Neuronal stem cell (in vitro differentiated cells): Measurements from ENCODE around the gene SYT13.

ENCODE experiments used
- DNase-seq: peaks from one replicate; pipeline ENCODE4 v3.0.0-alpha.2; 2013; ENCODE audit warnings: low spot score
- H2AFZ ChIP-seq: one replicate; pipeline ENCODE4 v1.6.1; 2013; ENCODE audit warnings: mild to moderate bottlenecking, low read length, inconsistent platforms
- H2AK5ac ChIP-seq: 2 replicates; pipeline ENCODE4 v1.6.1; 2013; ENCODE audit warnings: low read depth, mild to moderate bottlenecking, inconsistent platforms, low read length, moderate library complexity, mixed read lengths
- H2BK120ac ChIP-seq: 2 replicates; pipeline ENCODE4 v1.6.1; 2013; ENCODE audit warnings: low read depth, mild to moderate bottlenecking, inconsistent platforms, low read length, moderate library complexity, mixed read lengths
- H2BK12ac ChIP-seq: one replicate; pipeline ENCODE4 v1.6.1; 2013; ENCODE audit warnings: low read length, inconsistent platforms
- H2BK15ac ChIP-seq: 2 replicates; pipeline ENCODE4 v1.6.1; 2013; ENCODE audit warnings: mild to moderate bottlenecking, low read length, inconsistent platforms, mixed read lengths
- H2BK5ac ChIP-seq: one replicate; pipeline ENCODE4 v1.6.1; 2013; ENCODE audit warnings: inconsistent platforms, mild to moderate bottlenecking, low read length, moderate library complexity
- H3K14ac ChIP-seq: one replicate; pipeline ENCODE4 v1.6.1; 2013; ENCODE audit warnings: low read length, inconsistent platforms
- H3K18ac ChIP-seq: 2 replicates; pipeline ENCODE4 v1.6.1; 2013; ENCODE audit warnings: low read length, inconsistent platforms
- H3K23ac ChIP-seq: 2 replicates; pipeline ENCODE4 v1.6.1; 2013; ENCODE audit warnings: low read depth, mild to moderate bottlenecking, mixed read lengths, low read length, inconsistent platforms; ENCODE audit not compliant: poor library complexity
- H3K27ac ChIP-seq: replicated peaks from 3 replicates; pipeline ENCODE4 v1.5.1; 2013; ENCODE audit warnings: low read length, inconsistent platforms
- H3K27me3 ChIP-seq, 3 experiments: 2 replicates each; pipeline ENCODE4 v1.6.1; 2013; ENCODE audit warnings: low read length in 3 of 3, mild to moderate bottlenecking in 2 of 3, inconsistent platforms in 1 of 3, low read depth in 1 of 3, mixed read lengths in 1 of 3, moderate library complexity in 1 of 3; ENCODE audit not compliant: control insufficient read depth in 3 of 3, insufficient read depth in 3 of 3
- H3K36me3 ChIP-seq, 2 donors: replicated peaks in 1 of 2; 2 replicates each; pipeline ENCODE4 v1.6.1; 2013; ENCODE audit warnings: low read length in 2 of 2; ENCODE audit not compliant: control insufficient read depth in 2 of 2, insufficient read depth in 2 of 2
- H3K4ac ChIP-seq: 2 replicates; pipeline ENCODE4 v1.6.1; 2013; ENCODE audit warnings: inconsistent platforms, mild to moderate bottlenecking, low read length, moderate library complexity
- H3K4me1 ChIP-seq, 2 donors: 1 replicate in 1 of 2; 2 replicates in 1 of 2; pipeline ENCODE4 v1.6.1; 2013; ENCODE audit warnings: low read length in 2 of 2, low read depth in 1 of 2; ENCODE audit not compliant: control insufficient read depth in 2 of 2, insufficient read depth in 1 of 2
- H3K4me2 ChIP-seq: one replicate; pipeline ENCODE4 v1.6.1; 2013; ENCODE audit warnings: mild to moderate bottlenecking, low read length, inconsistent platforms; ENCODE audit not compliant: insufficient read depth, poor library complexity, severe bottlenecking
- H3K4me3 ChIP-seq, 2 donors: 2 replicates each; pipeline ENCODE4 v1.5.1; 2013; ENCODE audit warnings: low read length in 2 of 2, mild to moderate bottlenecking in 2 of 2, inconsistent platforms in 1 of 2, moderate library complexity in 1 of 2
- H3K79me1 ChIP-seq: one replicate; pipeline ENCODE4 v1.6.1; 2013; ENCODE audit warnings: low read depth, mild to moderate bottlenecking, inconsistent platforms, low read length, moderate library complexity
- H3K9ac ChIP-seq: one replicate; pipeline ENCODE4 v1.6.1; 2013; ENCODE audit warnings: mild to moderate bottlenecking, low read depth, low read length, inconsistent platforms; ENCODE audit not compliant: poor library complexity
- H3K9me3 ChIP-seq, 2 donors: replicated peaks in 1 of 2; 2 replicates each; pipeline versions ENCODE3 to v1.6.1; 2013; ENCODE audit warnings: low read length in 2 of 2, mild to moderate bottlenecking in 2 of 2, inconsistent platforms in 1 of 2, low read depth in 1 of 2, mixed read lengths in 1 of 2, moderate library complexity in 1 of 2; ENCODE audit not compliant: control insufficient read depth in 2 of 2, insufficient read depth in 1 of 2
- H4K8ac ChIP-seq: one replicate; pipeline ENCODE4 v1.6.1; 2013; ENCODE audit warnings: low read depth, mild to moderate bottlenecking, inconsistent platforms, low read length, moderate library complexity
- H4K91ac ChIP-seq: one replicate; pipeline ENCODE4 v1.6.1; 2013; ENCODE audit warnings: low read length, low read depth, mild to moderate bottlenecking, inconsistent platforms; ENCODE audit not compliant: poor library complexity
- WGBS, 2 donors: extraction: QIAGEN DNeasy Blood & Tissue Kit; methylation state at CpG; one replicate each; pipeline ENCODE4 v1.1.7; 2013; ENCODE audit warnings: missing lambda C conversion rate in 2 of 2, mixed read lengths in 1 of 2; ENCODE audit not compliant: insufficient read length in 2 of 2, insufficient replicate concordance in 1 of 2; ENCODE audit errors: extremely low coverage in 2 of 2; 5-methylcytosine and 5-hydroxymethylcytosine counted together

SYT13 gene

DNA sequence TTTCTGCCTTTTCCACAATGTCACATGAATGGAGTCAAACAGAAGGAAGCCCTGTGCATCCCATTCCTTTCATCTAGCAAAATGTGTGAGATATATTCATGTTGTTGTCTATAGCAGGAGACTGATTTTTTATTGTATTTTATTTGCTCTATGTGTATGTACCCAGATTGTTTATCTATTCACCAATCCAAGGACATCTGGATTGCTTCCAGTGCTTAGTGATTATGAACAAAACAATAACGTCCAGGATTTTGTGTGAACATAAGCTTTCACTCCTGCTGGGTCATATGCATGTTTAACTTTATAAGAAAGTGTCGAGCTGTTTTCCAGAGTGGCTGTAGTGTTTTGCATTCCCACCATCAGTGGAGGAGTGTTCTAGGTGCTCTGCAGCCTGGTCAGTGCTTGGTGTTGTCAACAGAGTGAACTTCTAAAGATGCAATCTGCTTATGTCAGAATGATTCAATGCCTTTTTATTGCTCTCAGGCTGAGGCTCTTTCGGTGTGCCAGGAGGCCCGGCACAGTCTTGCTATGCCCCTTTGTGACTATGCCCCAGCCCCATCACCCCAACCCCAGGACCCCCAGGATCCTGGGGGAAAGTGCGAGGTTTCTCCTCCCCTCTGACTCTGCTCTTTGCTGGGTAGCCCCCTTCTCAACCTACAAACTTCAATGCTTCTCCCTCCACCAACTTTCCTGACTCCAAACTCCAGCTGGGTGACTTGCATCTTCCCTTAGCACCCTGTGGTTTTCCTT lies 19.9 kb upstream of the SYT13 start:
- no peak overlapping the region for H2BK15ac ChIP-seq
- H2AK5ac ChIP-seq = no peak overlapping the region
- no peak overlapping the region for H3K27ac ChIP-seq
- no peak overlapping the region for H2BK120ac ChIP-seq
- no peak overlapping the region for H2AFZ ChIP-seq
- no CpG with 5 or more reads among the region's 5 CpGs for WGBS, 2 donors
- H3K36me3 ChIP-seq = no peaks in the 10 kb centered on the region
- H3K4me2 ChIP-seq = no peak overlapping the region
- no peak overlapping the region for H3K9ac ChIP-seq
- H3K79me1 ChIP-seq = no peaks in the 10 kb centered on the region
- no peak overlapping the region for H3K18ac ChIP-seq
- no peak overlapping the region for H3K4ac ChIP-seq
- no peak for DNase-seq
- no peak overlapping the region for H3K4me3 ChIP-seq
- no peak overlapping the region for H3K14ac ChIP-seq
- no peak overlapping the region for H2BK12ac ChIP-seq
- H4K8ac ChIP-seq = no peak overlapping the region
- H4K91ac ChIP-seq = no peak overlapping the region
- H3K23ac ChIP-seq = no peak overlapping the region
- peaks cover 0 to 51% (median 0%) of the 10 kb centered on the region in 3 experiments for H3K27me3 ChIP-seq
- H2BK5ac ChIP-seq = no peak overlapping the region
- H3K4me1 ChIP-seq = no peaks in the 10 kb centered on the region
- no peaks in the 10 kb centered on the region for H3K9me3 ChIP-seq

GRCh38 chr11:45304992-45305335 lies 18.8 kb upstream of the SYT13 start:
- Histone ChIP-seq H3K9me3 (no peaks in the 10 kb centered on the region), H3K27me3 (peaks cover 0 to 51% (median 0%) of the 10 kb centered on the region in 3 experiments), H2AFZ (no peak overlapping the region), H3K79me1 (no peaks in the 10 kb centered on the region), H2AK5ac (no peak overlapping the region), H3K18ac (no peak overlapping the region), H3K27ac (no peak overlapping the region), H2BK12ac (no peak overlapping the region), H3K9ac (no peak overlapping the region), H3K4me3 (no peak overlapping the region), H2BK120ac (no peak overlapping the region), H3K36me3 (no peaks in the 10 kb centered on the region), H4K91ac (no peak overlapping the region), H3K14ac (no peak overlapping the region), H3K23ac (no peak overlapping the region), H2BK5ac (no peak overlapping the region), H4K8ac (no peak overlapping the region), H3K4me1 (no peaks in the 10 kb centered on the region), H3K4ac (no peak overlapping the region), H2BK15ac (no peak overlapping the region), H3K4me2 (no peak overlapping the region)
- DNase-seq = no peak
- no CpG with 5 or more reads among the region's 4 CpGs for WGBS, 2 donors

DNA sequence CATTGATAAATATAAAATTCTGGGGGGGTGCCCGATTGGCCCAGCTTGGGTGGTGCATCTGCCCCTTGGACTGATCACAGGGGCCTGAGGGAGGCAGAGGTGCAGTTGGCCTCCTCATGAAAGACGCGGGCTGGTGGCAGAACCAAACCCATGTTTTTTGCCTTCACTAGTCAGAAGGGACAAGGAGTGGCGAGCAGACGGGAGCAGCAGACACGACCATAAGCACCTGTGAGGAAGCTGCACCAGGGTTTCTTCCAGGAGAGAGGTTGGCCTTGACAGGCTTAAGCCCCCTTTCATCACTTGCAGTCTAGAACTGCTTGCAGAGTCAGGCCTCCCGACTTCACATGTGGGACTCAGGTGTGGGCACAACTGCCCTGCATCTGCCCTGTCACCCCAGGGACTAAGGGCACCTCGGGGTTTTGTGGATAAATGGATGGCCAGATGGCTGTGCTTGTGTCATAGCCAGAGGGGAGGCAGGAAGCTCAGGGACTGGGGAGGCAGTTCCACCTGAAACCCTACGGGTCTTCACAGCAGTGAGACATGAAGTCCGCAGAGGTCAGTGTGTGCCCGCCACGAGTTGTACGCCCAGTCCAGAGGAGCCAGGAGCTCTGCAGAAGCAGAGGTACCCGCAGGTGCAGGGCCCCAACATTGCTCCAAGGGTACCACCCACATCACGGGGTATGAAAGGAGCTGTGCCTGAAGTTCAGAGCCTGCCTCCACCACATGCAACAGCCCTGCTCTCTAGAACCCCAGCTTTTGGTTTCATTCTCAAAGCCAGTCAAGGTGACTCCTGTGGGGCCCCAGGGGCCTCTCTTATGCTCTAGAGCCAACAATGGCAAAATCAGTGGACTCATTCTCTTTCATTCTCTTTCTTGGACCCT lies 18.2 kb upstream of the SYT13 start:
- no peak overlapping the region for H3K4me2 ChIP-seq
- H2AK5ac ChIP-seq = no peak overlapping the region
- peak overlapping the region; percentile 54 for H2BK5ac ChIP-seq
- H4K91ac ChIP-seq = no peak overlapping the region
- H2BK12ac ChIP-seq = no peak overlapping the region
- H3K4me3 ChIP-seq = no peak overlapping the region
- H3K9ac ChIP-seq = no peak overlapping the region
- no peak overlapping the region for H2BK120ac ChIP-seq
- H3K9me3 ChIP-seq = no peaks in the 10 kb centered on the region
- H3K27me3 ChIP-seq = peaks cover 0 to 53% (median 0%) of the 10 kb centered on the region in 3 experiments
- no peak overlapping the region for H3K18ac ChIP-seq
- no peak overlapping the region for H3K4ac ChIP-seq
- peak overlapping the region; percentile 30 for H3K23ac ChIP-seq
- no peak for DNase-seq
- H4K8ac ChIP-seq = no peak overlapping the region
- no peaks in the 10 kb centered on the region for H3K36me3 ChIP-seq
- no peaks in the 10 kb centered on the region for H3K4me1 ChIP-seq
- no CpG with 5 or more reads among the region's 15 CpGs for WGBS, 2 donors
- H2AFZ ChIP-seq = no peak overlapping the region
- H3K27ac ChIP-seq = no peak overlapping the region
- H2BK15ac ChIP-seq = no peak overlapping the region
- peak overlapping the region; percentile 63 for H3K14ac ChIP-seq
- H3K79me1 ChIP-seq = no peaks in the 10 kb centered on the region

DNA sequence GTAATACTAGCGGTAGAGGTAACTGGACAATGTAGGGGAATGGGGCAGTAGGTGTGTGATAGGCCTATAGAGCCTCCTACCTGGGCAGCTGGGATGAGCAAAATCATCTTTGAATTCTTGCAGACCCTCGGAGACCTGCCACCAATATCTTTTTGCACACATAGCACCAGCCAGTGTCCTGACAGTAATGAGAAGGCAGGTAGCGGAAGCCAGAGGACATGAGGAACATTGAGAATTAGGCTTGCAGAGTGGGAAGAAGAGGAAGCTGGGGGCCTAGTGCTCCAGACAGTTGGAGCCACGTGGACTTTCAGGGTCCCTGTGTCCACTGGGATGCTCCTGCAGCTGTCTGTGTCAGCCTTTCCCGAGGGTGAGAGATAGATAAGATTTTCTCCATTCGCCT lies 17.2 kb upstream of the SYT13 start:
- Histone ChIP-seq H2BK120ac (no peak overlapping the region), H3K9ac (no peak overlapping the region), H3K36me3 (no peaks in the 10 kb centered on the region), H3K4me3 (no peak overlapping the region), H3K23ac (no peak overlapping the region), H2BK12ac (no peak overlapping the region), H2BK5ac (no peak overlapping the region), H3K14ac (no peak overlapping the region), H4K8ac (no peak overlapping the region), H3K4me2 (no peak overlapping the region), H2BK15ac (no peak overlapping the region), H4K91ac (no peak overlapping the region), H3K18ac (no peak overlapping the region), H3K4me1 (no peaks in the 10 kb centered on the region), H2AK5ac (no peak overlapping the region), H2AFZ (no peak overlapping the region), H3K27me3 (peaks cover 0 to 53% (median 0%) of the 10 kb centered on the region in 3 experiments), H3K9me3 (no peaks in the 10 kb centered on the region), H3K79me1 (no peaks in the 10 kb centered on the region), H3K4ac (no peak overlapping the region), H3K27ac (no peak overlapping the region)
- no peak for DNase-seq
- no CpG with 5 or more reads among the region's 6 CpGs for WGBS, 2 donors
